WTC11 (cell line): ENCODE results near the gene RMDN3.

ENCODE experiments used
- ATF1 ChIP-seq: sonication (generic); formaldehyde crosslinking; IDR thresholded peaks from 2 replicates; pipeline ENCODE4 v1.8.1; 2023; ENCODE audit warnings: mild to moderate bottlenecking, moderate library complexity, missing genetic modification reagents
- CREB1 ChIP-seq: sonication (generic); formaldehyde crosslinking; IDR thresholded peaks from 2 replicates; pipeline ENCODE4 v1.8.0; 2023; ENCODE audit warnings: mild to moderate bottlenecking, missing genetic modification reagents
- FOXJ3 ChIP-seq: sonication (generic); formaldehyde crosslinking; IDR thresholded peaks from 2 replicates; pipeline ENCODE4 v1.9.0; 2021; ENCODE audit warnings: missing genetic modification reagents, mild to moderate bottlenecking, borderline replicate concordance
- IRF2 ChIP-seq: sonication (generic); formaldehyde crosslinking; IDR thresholded peaks from 2 replicates; pipeline ENCODE4 v1.8.0; 2022; ENCODE audit warnings: low read depth, missing genetic modification reagents, borderline replicate concordance
- NR1H2 ChIP-seq: sonication (generic); formaldehyde crosslinking; IDR thresholded peaks from 2 replicates; pipeline ENCODE4 v1.9.0; 2021; ENCODE audit warnings: mild to moderate bottlenecking, moderate library complexity, missing genetic modification reagents
- NR2C2 ChIP-seq: sonication (generic); formaldehyde crosslinking; IDR thresholded peaks from 2 replicates; pipeline ENCODE4 v1.8.0; 2022; ENCODE audit warnings: mild to moderate bottlenecking, missing genetic modification reagents
- NR3C1 ChIP-seq: sonication (generic); formaldehyde crosslinking; conservative IDR thresholded peaks from 2 replicates; pipeline ENCODE4 v1.8.1; 2023; ENCODE audit warnings: low read depth, mild to moderate bottlenecking, missing genetic modification reagents
- RELA ChIP-seq: sonication (generic); formaldehyde crosslinking; IDR thresholded peaks from 2 replicates; pipeline ENCODE4 v1.8.1; 2022; ENCODE audit warnings: missing genetic modification reagents, mild to moderate bottlenecking, borderline replicate concordance
- USF1 ChIP-seq: sonication (generic); formaldehyde crosslinking; IDR thresholded peaks from 2 replicates; pipeline ENCODE4 v1.8.0; 2022; ENCODE audit warnings: mild to moderate bottlenecking, missing genetic modification reagents
- USF2 ChIP-seq: sonication (generic); formaldehyde crosslinking; IDR thresholded peaks from 2 replicates; pipeline ENCODE4 v1.8.1; 2023; ENCODE audit warnings: mild to moderate bottlenecking, missing genetic modification reagents, moderate library complexity
- ZNF232 ChIP-seq: sonication (generic); formaldehyde crosslinking; IDR thresholded peaks from 2 replicates; pipeline ENCODE4 v1.8.0; 2022; ENCODE audit warnings: mild to moderate bottlenecking, missing genetic modification reagents
- TF ChIP-seq, protein P1 (sequence below): fragments of 200-600 bp; IDR thresholded peaks from 2 replicates; pipeline ENCODE4 v1.8.0; 2022; ENCODE audit warnings: antibody characterized with exemption
- TF ChIP-seq, protein P2 (sequence below): sonication (generic); formaldehyde crosslinking; IDR thresholded peaks from 2 replicates; pipeline ENCODE4 v1.8.1; 2023; ENCODE audit warnings: mild to moderate bottlenecking, missing genetic modification reagents

DNA sequence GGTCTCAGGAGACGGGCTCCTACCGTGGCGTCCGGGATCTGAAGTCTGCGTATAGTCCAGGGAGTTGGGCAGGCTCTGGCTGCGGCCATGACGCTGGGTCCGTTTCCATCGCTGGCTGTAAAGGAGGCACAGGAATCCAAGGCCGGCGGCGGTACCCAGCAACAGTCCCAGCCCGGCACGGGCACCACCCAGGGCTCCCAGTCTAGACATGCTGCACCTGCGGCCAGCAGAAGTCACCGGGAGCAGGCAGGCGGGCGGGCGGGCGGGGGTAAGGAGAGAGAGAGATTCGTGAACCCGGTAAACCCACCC is 526 bp downstream of the RMDN3 start:
- TF ChIP-seq CREB1 (CRISPR knock-in tag): no peak
- TF ChIP-seq, protein P1, sequence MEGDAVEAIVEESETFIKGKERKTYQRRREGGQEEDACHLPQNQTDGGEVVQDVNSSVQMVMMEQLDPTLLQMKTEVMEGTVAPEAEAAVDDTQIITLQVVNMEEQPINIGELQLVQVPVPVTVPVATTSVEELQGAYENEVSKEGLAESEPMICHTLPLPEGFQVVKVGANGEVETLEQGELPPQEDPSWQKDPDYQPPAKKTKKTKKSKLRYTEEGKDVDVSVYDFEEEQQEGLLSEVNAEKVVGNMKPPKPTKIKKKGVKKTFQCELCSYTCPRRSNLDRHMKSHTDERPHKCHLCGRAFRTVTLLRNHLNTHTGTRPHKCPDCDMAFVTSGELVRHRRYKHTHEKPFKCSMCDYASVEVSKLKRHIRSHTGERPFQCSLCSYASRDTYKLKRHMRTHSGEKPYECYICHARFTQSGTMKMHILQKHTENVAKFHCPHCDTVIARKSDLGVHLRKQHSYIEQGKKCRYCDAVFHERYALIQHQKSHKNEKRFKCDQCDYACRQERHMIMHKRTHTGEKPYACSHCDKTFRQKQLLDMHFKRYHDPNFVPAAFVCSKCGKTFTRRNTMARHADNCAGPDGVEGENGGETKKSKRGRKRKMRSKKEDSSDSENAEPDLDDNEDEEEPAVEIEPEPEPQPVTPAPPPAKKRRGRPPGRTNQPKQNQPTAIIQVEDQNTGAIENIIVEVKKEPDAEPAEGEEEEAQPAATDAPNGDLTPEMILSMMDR: no peak
- TF ChIP-seq, protein P2, sequence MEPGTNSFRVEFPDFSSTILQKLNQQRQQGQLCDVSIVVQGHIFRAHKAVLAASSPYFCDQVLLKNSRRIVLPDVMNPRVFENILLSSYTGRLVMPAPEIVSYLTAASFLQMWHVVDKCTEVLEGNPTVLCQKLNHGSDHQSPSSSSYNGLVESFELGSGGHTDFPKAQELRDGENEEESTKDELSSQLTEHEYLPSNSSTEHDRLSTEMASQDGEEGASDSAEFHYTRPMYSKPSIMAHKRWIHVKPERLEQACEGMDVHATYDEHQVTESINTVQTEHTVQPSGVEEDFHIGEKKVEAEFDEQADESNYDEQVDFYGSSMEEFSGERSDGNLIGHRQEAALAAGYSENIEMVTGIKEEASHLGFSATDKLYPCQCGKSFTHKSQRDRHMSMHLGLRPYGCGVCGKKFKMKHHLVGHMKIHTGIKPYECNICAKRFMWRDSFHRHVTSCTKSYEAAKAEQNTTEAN (CRISPR knock-in tag): no peak
- TF ChIP-seq USF1 (CRISPR knock-in tag): no peak
- no peak for TF ChIP-seq ATF1 (CRISPR knock-in tag)
- no peak for TF ChIP-seq FOXJ3
- TF ChIP-seq USF2 (CRISPR knock-in tag): no peak
- no peak for TF ChIP-seq NR1H2 (CRISPR knock-in tag)
- TF ChIP-seq ZNF232 (CRISPR knock-in tag): no peak
- TF ChIP-seq RELA (CRISPR knock-in tag): no peak
- TF ChIP-seq IRF2 (CRISPR knock-in tag): no peak
- TF ChIP-seq NR2C2 (CRISPR knock-in tag): no peak
- no peak for TF ChIP-seq NR3C1 (CRISPR knock-in tag)
